ENCODE results near the gene PRKX. TPM values are rescaled to one million over a fixed set of nuclear protein-coding genes. Genes with fewer than 3 reads are reported as not detected.
"Not testable (repeated sequence)": the region's sequence is repeated elsewhere in the genome, so short reads cannot be mapped to it uniquely, and the experiment has no call there.

PRKX gene
- total RNA-seq, 2 experiments from 2014 or later, result 26.0 to 31.5 TPM

GRCh38 chrX:3585719-3586118, 127.7 kb downstream of the PRKX start:
- no peaks in the 10 kb centered on the region for H3K36me3 Mint-ChIP-seq
- H3K9me3 Mint-ChIP-seq, result no peaks in the 10 kb centered on the region
- H3K4me3 Mint-ChIP-seq, result no peak overlapping the region
- no peak overlapping the region for H3K27ac Mint-ChIP-seq
- H3K27me3 Mint-ChIP-seq, result no peaks in the 10 kb centered on the region
- DNase-seq, result no peak
- H3K4me1 Mint-ChIP-seq, result peaks cover 13% of the 10 kb centered on the region

GRCh38 chrX:3584415-3584996, 128.9 kb downstream of the PRKX start:
- no peaks in the 10 kb centered on the region for H3K27me3 Mint-ChIP-seq
- H3K27ac Mint-ChIP-seq, result no peak overlapping the region
- H3K4me3 Mint-ChIP-seq, result no peak overlapping the region
- H3K4me1 Mint-ChIP-seq, result peaks cover 13% of the 10 kb centered on the region
- H3K9me3 Mint-ChIP-seq, result no peaks in the 10 kb centered on the region
- no peaks in the 10 kb centered on the region for H3K36me3 Mint-ChIP-seq
- DNase-seq, result no peak

DNA sequence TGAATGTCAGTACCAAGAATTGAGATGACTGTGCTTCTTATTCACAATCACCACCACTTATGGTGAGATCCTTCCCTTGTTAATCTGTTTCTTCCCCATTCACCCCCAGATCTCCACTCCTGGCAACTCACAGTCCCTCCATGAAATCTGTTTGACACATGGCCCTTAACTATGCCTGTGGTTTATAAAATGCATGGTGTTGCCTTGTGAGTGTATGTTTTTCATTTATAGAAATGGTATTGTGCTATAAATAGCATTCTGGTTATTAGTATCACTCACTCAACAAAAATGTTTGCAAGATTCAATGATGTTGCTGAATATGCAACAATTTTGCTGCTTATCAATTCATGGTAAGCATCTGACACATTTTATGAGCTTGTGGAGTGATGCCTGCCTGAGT, 131.0 kb downstream of the PRKX start:
- no peaks in the 10 kb centered on the region for H3K9me3 Mint-ChIP-seq
- H3K27ac Mint-ChIP-seq, result no peak overlapping the region
- no peaks in the 10 kb centered on the region for H3K36me3 Mint-ChIP-seq
- no peak overlapping the region for H3K4me3 Mint-ChIP-seq
- peaks cover 9% of the 10 kb centered on the region for H3K4me1 Mint-ChIP-seq
- DNase-seq, result no peak
- no peaks in the 10 kb centered on the region for H3K27me3 Mint-ChIP-seq

DNA sequence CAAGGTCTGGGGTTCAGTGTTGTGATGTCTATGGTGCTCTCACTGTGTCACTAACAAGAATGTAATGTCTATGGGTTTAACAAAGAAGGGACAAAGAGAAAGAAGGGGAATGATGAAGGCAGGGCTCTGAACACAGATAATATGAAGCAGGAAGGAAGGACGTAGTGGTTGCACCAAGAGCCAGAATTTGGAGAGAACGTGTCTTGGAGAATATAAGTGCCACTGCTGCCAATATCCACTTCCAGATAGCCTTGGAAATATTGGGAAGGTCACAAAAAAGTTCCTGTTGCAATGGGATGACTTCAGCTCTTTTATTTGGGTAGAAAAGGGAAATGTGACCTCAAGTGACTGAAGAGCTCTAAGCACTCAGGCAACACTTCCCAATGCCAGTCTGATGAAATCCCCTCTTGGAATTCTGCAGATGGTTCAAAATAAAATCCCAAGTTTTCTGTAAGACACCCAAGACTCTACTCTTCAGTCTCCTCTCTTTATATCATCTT, 131.8 kb downstream of the PRKX start:
- no peaks in the 10 kb centered on the region for H3K9me3 Mint-ChIP-seq

DNA sequence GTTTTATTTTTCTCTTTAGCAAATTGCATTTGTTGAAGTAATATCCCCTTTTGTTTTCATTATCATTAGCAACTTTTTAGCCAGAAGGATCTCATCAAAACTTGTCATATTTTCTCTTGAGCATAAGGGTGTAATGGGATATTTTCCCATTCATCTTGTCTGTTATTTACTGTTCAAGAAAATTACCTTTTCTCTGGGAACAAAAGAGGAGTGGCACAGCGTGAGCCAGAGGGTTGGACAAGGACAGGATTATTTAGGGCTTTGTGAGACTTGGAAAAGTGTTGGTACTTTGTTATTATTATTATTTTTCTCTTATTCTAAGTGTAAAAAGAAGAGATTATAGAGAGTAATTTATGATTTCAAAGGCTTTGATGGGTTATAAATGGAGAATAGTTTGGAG, 135.9 kb downstream of the PRKX start:
- no peaks in the 10 kb centered on the region for H3K27me3 Mint-ChIP-seq
- H3K4me1 Mint-ChIP-seq, result no peaks in the 10 kb centered on the region
- H3K9me3 Mint-ChIP-seq, result no peaks in the 10 kb centered on the region
- peaks cover 1% of the 10 kb centered on the region for H3K36me3 Mint-ChIP-seq
- DNase-seq, result no peak
- H3K27ac Mint-ChIP-seq, result no peak overlapping the region
- no peak overlapping the region for H3K4me3 Mint-ChIP-seq

More for the DNA sequence above, 131.8 kb downstream of the PRKX start:
- Mint-ChIP-seq H3K36me3 (no peaks in the 10 kb centered on the region), H3K4me1 (peaks cover 8% of the 10 kb centered on the region), H3K27ac (no peak overlapping the region), H3K4me3 (no peak overlapping the region), H3K27me3 (no peaks in the 10 kb centered on the region)
- no peak for DNase-seq

DNA sequence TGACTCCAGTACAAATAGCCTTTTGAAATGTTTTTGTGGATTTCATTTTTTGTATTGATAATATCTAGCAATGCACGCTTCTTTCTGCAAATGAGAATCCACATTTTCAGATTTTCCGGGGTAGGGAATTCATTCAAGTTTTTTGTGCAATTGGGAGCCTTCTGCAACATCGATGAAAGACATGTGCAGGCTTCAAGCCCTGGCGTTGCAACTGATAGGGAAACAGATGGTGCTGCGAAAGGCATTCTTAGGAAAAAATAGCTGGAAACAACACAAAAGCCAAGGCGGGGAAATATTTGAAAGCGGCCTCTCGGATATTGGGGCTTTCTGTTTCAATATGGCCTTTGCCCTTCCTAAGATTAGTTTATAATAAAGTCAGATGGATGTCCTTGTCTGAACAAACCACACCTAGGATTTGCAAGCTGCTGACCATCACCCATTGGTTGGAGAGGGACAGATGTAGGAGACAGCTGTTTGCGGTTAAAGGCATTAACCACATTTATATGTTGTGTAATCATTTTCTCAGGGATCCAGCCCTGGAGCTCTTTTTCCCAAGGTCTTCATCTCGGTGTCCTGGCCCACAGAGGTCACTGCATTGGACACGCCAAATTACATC, 136.5 kb downstream of the PRKX start:
- no peaks in the 10 kb centered on the region for H3K9me3 Mint-ChIP-seq
- H3K27ac Mint-ChIP-seq, result no peak overlapping the region
- H3K36me3 Mint-ChIP-seq, result peaks cover 1% of the 10 kb centered on the region
- DNase-seq, result no peak
- no peak overlapping the region for H3K4me3 Mint-ChIP-seq
- no peaks in the 10 kb centered on the region for H3K27me3 Mint-ChIP-seq
- H3K4me1 Mint-ChIP-seq, result no peaks in the 10 kb centered on the region

GRCh38 chrX:3567686-3568085, 145.8 kb downstream of the PRKX start:
- Mint-ChIP-seq H3K36me3 (no peaks in the 10 kb centered on the region), H3K27ac (no peak overlapping the region), H3K4me3 (no peak overlapping the region), H3K4me1 (no peaks in the 10 kb centered on the region), H3K9me3 (no peaks in the 10 kb centered on the region), H3K27me3 (peaks cover 3% of the 10 kb centered on the region)
- DNase-seq, result no peak

DNA sequence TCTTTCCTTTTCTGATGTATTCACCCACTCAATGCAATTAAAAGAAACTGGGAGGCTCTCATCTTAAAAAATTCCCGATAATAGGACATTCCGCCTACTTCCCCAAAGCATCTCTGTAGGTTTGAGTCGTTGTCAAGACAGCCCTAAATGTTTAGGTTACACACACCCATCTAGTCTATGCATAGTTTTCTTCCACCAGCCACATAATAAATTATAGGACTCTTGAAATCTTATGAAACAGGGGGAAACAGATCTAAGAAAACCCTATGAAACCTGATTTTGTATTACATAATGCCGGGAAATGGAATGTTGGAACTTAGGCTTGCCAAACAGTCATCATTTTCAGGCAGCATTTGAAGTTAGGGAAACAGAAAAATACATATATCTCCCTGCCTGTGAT, 150.0 kb downstream of the PRKX start:
- H3K4me1 Mint-ChIP-seq, result no peaks in the 10 kb centered on the region
- H3K36me3 Mint-ChIP-seq, result no peaks in the 10 kb centered on the region
- H3K4me3 Mint-ChIP-seq, result no peak overlapping the region
- H3K27me3 Mint-ChIP-seq, result no peaks in the 10 kb centered on the region
- no peaks in the 10 kb centered on the region for H3K9me3 Mint-ChIP-seq
- no peak overlapping the region for H3K27ac Mint-ChIP-seq
- no peak for DNase-seq

- not testable (repeated sequence) for DNase-seq, H3K27ac Mint-ChIP-seq, H3K27me3 Mint-ChIP-seq, H3K4me1 Mint-ChIP-seq, H3K36me3 Mint-ChIP-seq, H3K4me3 Mint-ChIP-seq, H3K9me3 Mint-ChIP-seq
These were observed 153.4 kb downstream of the PRKX start for GRCh38 chrX:3560010-3560409.

All from activated naive CD8-positive, alpha-beta T cell treated with anti-CD3 and anti-CD28 coated beads for 36 hours (primary cell).